SU-DHL-6 (cell line): ENCODE results near the gene MAMSTR.

ENCODE experiments used
- H2AFZ ChIP-seq: fragments of 200-600 bp; sonication (generic); 2 replicates; pipeline ENCODE4 v1.6.1; 2014; ENCODE audit warnings: low read depth, mild to moderate bottlenecking, moderate library complexity, mixed read lengths, antibody characterized with exemption, low read length; ENCODE audit not compliant: severe bottlenecking
- H3F3A ChIP-seq: fragments of 200-600 bp; shearing (Covaris generic); 2 replicates; pipeline ENCODE4 v1.6.0; 2016; ENCODE audit warnings: antibody characterized with exemption, mild to moderate bottlenecking; ENCODE audit not compliant: insufficient read depth
- H3K27ac ChIP-seq: fragments of 200-600 bp; sonication (generic); 2 replicates; pipeline ENCODE4 v1.5.1; 2016; ENCODE audit warnings: low read depth, mild to moderate bottlenecking, low read length, moderate library complexity, mixed read lengths
- H3K27me3 ChIP-seq: fragments of 200-600 bp; sonication (generic), shearing (Covaris generic); 2 replicates; pipeline ENCODE4 v1.6.0; 2014; ENCODE audit warnings: mild to moderate bottlenecking, low read length
- H3K36me3 ChIP-seq: fragments of 200-600 bp; sonication (generic); 2 replicates; pipeline ENCODE4 v1.6.1; 2014; ENCODE audit warnings: mild to moderate bottlenecking, low read length, mixed read lengths
- H3K4me2 ChIP-seq: fragments of 300-600, 200-600 bp; shearing (Covaris generic), sonication (generic); 2 replicates; pipeline ENCODE4 v1.6.0; 2014; ENCODE audit warnings: low read length, low read depth, mild to moderate bottlenecking; ENCODE audit not compliant: poor library complexity, severe bottlenecking
- H3K4me3 ChIP-seq: fragments of 200-600 bp; sonication (generic); 2 replicates; pipeline ENCODE4 v1.5.1; 2014; ENCODE audit warnings: antibody characterized with exemption, low read length, mild to moderate bottlenecking, mixed read lengths; ENCODE audit not compliant: insufficient read depth, poor library complexity, severe bottlenecking
- H3K79me2 ChIP-seq: fragments of 200-600 bp; sonication (generic); 2 replicates; pipeline ENCODE4 v1.6.1; 2014; ENCODE audit warnings: mild to moderate bottlenecking, low read length, moderate library complexity; ENCODE audit not compliant: insufficient read depth
- H3K9ac ChIP-seq: fragments of 200-600 bp; sonication (generic); 2 replicates; pipeline ENCODE4 v1.7.0; 2014; ENCODE audit warnings: mild to moderate bottlenecking, low read length
- H3K9me2 ChIP-seq: fragments of 200-600 bp; sonication (generic); replicated peaks from 2 replicates; pipeline ENCODE4 v1.6.1; 2014; ENCODE audit warnings: low read length; ENCODE audit not compliant: insufficient read depth
- H3K9me3 ChIP-seq: fragments of 200-600 bp; sonication (generic); 2 replicates; pipeline ENCODE4 v1.6.1; 2014; ENCODE audit warnings: low read length, mixed read lengths; ENCODE audit not compliant: insufficient read depth
- H4K20me1 ChIP-seq: fragments of 200-600 bp; sonication (generic); 2 replicates; pipeline ENCODE4 v1.6.1; 2014; ENCODE audit warnings: low read depth, mild to moderate bottlenecking, antibody characterized with exemption, low read length, moderate library complexity, mixed read lengths
- EZH2phosphoT487 ChIP-seq: fragments of 200-600 bp; sonication (generic), shearing (Covaris generic); conservative IDR thresholded peaks from 2 replicates; pipeline ENCODE4 v1.6.1; 2018; ENCODE audit warnings: mild to moderate bottlenecking, antibody characterized with exemption, low read length, moderate library complexity, mixed read lengths
- TF ChIP-seq, protein P1 (sequence below): fragments of 200-600 bp; sonication (generic); IDR thresholded peaks from one replicate; pipeline ENCODE4 v1.5.1; 2017; ENCODE audit warnings: antibody characterized with exemption, mild to moderate bottlenecking, low read length, moderate library complexity; ENCODE audit not compliant: insufficient read depth, poor library complexity, severe bottlenecking

Gene MAMSTR

GRCh38 chr19:48728911-48729664 lies 9.6 kb upstream of the MAMSTR start:
- H3K4me2 ChIP-seq, result no peak overlapping the region
- no peaks in the 10 kb centered on the region for H3K36me3 ChIP-seq
- H3K79me2 ChIP-seq, result no peaks in the 10 kb centered on the region
- H3K9me2 ChIP-seq, result no peaks in the 10 kb centered on the region
- H3K4me3 ChIP-seq, result no peak overlapping the region
- no peaks in the 10 kb centered on the region for H4K20me1 ChIP-seq
- H3K27me3 ChIP-seq, result no peaks in the 10 kb centered on the region
- peaks cover 5% of the 10 kb centered on the region; the same call in 1 of the 2 replicates for H3F3A ChIP-seq
- H3K9me3 ChIP-seq, result no peaks in the 10 kb centered on the region
- no peak overlapping the region for H2AFZ ChIP-seq
- no peak for TF ChIP-seq EZH2phosphoT487
- TF ChIP-seq, protein P1, sequence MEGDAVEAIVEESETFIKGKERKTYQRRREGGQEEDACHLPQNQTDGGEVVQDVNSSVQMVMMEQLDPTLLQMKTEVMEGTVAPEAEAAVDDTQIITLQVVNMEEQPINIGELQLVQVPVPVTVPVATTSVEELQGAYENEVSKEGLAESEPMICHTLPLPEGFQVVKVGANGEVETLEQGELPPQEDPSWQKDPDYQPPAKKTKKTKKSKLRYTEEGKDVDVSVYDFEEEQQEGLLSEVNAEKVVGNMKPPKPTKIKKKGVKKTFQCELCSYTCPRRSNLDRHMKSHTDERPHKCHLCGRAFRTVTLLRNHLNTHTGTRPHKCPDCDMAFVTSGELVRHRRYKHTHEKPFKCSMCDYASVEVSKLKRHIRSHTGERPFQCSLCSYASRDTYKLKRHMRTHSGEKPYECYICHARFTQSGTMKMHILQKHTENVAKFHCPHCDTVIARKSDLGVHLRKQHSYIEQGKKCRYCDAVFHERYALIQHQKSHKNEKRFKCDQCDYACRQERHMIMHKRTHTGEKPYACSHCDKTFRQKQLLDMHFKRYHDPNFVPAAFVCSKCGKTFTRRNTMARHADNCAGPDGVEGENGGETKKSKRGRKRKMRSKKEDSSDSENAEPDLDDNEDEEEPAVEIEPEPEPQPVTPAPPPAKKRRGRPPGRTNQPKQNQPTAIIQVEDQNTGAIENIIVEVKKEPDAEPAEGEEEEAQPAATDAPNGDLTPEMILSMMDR, result no peak
- H3K9ac ChIP-seq, result no peak overlapping the region
- no peak overlapping the region for H3K27ac ChIP-seq

DNA sequence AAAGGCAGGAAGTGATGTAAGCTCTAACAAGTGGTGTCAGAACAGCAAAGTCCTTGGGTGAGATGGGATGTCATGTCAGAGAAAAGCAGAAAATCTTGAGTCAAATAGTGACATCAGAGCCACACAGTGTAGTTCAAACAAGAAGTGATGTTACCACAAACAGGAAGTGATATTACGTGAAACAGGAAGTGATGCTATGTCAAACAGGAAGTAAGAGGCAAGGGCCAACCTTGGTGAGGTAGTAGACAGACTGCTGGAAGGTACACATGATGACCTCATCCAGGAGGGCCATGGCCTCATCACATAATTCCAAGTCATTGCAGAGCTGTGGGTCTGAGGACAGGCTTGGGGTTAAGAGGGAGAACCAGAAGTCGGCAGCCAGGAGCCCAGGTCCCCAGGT lies 7.0 kb upstream of the MAMSTR start:
- no peaks in the 10 kb centered on the region for H4K20me1 ChIP-seq
- H3F3A ChIP-seq, result peaks cover 5% of the 10 kb centered on the region; the same call in 1 of the 2 replicates
- no peak for TF ChIP-seq EZH2phosphoT487
- TF ChIP-seq, protein P1, result no peak
- no peak overlapping the region for H3K9ac ChIP-seq
- no peaks in the 10 kb centered on the region for H3K36me3 ChIP-seq
- H3K27ac ChIP-seq, result no peak overlapping the region
- H3K4me3 ChIP-seq, result no peak overlapping the region
- no peaks in the 10 kb centered on the region for H3K9me2 ChIP-seq
- peak overlapping the region; percentile 57 for H2AFZ ChIP-seq
- H3K79me2 ChIP-seq, result no peaks in the 10 kb centered on the region
- H3K4me2 ChIP-seq, result no peak overlapping the region
- no peaks in the 10 kb centered on the region for H3K27me3 ChIP-seq
- no peaks in the 10 kb centered on the region for H3K9me3 ChIP-seq

- H3K9ac ChIP-seq, result no peak overlapping the region
- no peak for TF ChIP-seq EZH2phosphoT487
- TF ChIP-seq, protein P1, result no peak
Observed at GRCh38 chr19:48724796-48725753, 5.5 kb upstream of the MAMSTR start.

More at GRCh38 chr19:48724796-48725753, 5.5 kb upstream of the MAMSTR start:
- H3K36me3 ChIP-seq, result no peaks in the 10 kb centered on the region
- no peaks in the 10 kb centered on the region for H3K9me2 ChIP-seq
- H3K27ac ChIP-seq, result peak overlapping the region; percentile 47
- peak overlapping the region; percentile 92 for H2AFZ ChIP-seq
- H4K20me1 ChIP-seq, result no peaks in the 10 kb centered on the region
- no peaks in the 10 kb centered on the region for H3K79me2 ChIP-seq
- no peaks in the 10 kb centered on the region for H3K27me3 ChIP-seq
- H3K4me3 ChIP-seq, result no peak overlapping the region
- no peaks in the 10 kb centered on the region for H3K9me3 ChIP-seq
- peaks cover 5% of the 10 kb centered on the region; the same call in 1 of the 2 replicates for H3F3A ChIP-seq
- H3K4me2 ChIP-seq, result peak overlapping the region; percentile 16
